HCT116 (cell line): ENCODE measurements around the gene SETX.

Source experiments
- CEBPB ChIP-seq: IDR thresholded peaks from 2 replicates; pipeline ENCODE4 v1.6.1; 2012; ENCODE audit warnings: low read depth
- CTCF ChIP-seq, 3 experiments: fragments of 200-600 bp in 1 of 3; sonication (generic) in 1 of 3; IDR thresholded peaks in 2 of 3; conservative IDR thresholded peaks in 1 of 3; 2 replicates each; pipeline ENCODE4 v1.5.1; 2012 to 2017; ENCODE audit warnings: low read depth in 2 of 3, low read length in 2 of 3, antibody characterized with exemption in 1 of 3, borderline replicate concordance in 1 of 3, control low read depth in 1 of 3, mild to moderate bottlenecking in 1 of 3, mixed read lengths in 1 of 3, mixed run types in 1 of 3, moderate library complexity in 1 of 3; ENCODE audit not compliant: insufficient read depth in 1 of 3
- ELF1 ChIP-seq: IDR thresholded peaks from 2 replicates; pipeline ENCODE4 v1.6.1; 2012; ENCODE audit warnings: low read depth, borderline replicate concordance
- EZH2phosphoT487 ChIP-seq: fragments of 200-600 bp; IDR thresholded peaks from 2 replicates; pipeline ENCODE4 v1.6.1; 2018; ENCODE audit warnings: antibody characterized with exemption, borderline replicate concordance
- POLR2A ChIP-seq: IDR thresholded peaks from 2 replicates; pipeline ENCODE4 v1.7.0; 2011; ENCODE audit warnings: borderline replicate concordance; ENCODE audit not compliant: insufficient read depth, insufficient read length; ENCODE audit errors: extremely low read depth
- RAD21 ChIP-seq: IDR thresholded peaks from 2 replicates; pipeline ENCODE4 v1.6.1; 2012; ENCODE audit warnings: low read depth, mild to moderate bottlenecking
- YY1 ChIP-seq: IDR thresholded peaks from 2 replicates; pipeline ENCODE4 v1.6.1; 2011; ENCODE audit warnings: low read length, low read depth, moderate library complexity, mild to moderate bottlenecking; ENCODE audit not compliant: insufficient replicate concordance; ENCODE audit errors: extremely low read depth
- ZFX ChIP-seq: fragments of 450-650 bp; IDR thresholded peaks from 2 replicates; pipeline ENCODE4 v1.6.1; 2017

- TF ChIP-seq RAD21, result no peak
- TF ChIP-seq EZH2phosphoT487, result no peak
- no peak for TF ChIP-seq YY1
- TF ChIP-seq CTCF (IDR thresholded peaks at IDR 0.05 in 2 of 3, conservative IDR thresholded peaks at IDR 0.05 in 1 of 3; ENCODE audit: borderline replicate concordance in 1 of 3, insufficient read depth in 1 of 3, low read depth in 2 of 3, low read length in 2 of 3), result no peak
- TF ChIP-seq ZFX, result no peak
- TF ChIP-seq ELF1, result no peak
- no peak for TF ChIP-seq POLR2A
- TF ChIP-seq CEBPB, result no peak
These were observed 65.8 kb downstream of the SETX start for GRCh38 chr9:132288966-132289365.
